C4-2B (cell line): ENCODE measurements around the gene SRM.
"Not testable (repeated sequence)": the region's sequence is repeated elsewhere in the genome, so short reads cannot be mapped to it uniquely, and the experiment has no call there.

Experiments used
- H3K27ac ChIP-seq: fragments of 450-650 bp; 2 replicates; pipeline ENCODE4 v1.5.1; 2017
- CTCF ChIP-seq: fragments of 450-650 bp; conservative IDR thresholded peaks from 2 replicates; pipeline ENCODE4 v1.5.1; 2017; ENCODE audit warnings: mild to moderate bottlenecking
- ZFX ChIP-seq: fragments of 450-650 bp; IDR thresholded peaks from 2 replicates; pipeline ENCODE4 v1.6.1; 2017

Gene SRM

GRCh38 chr1:11099310-11100148 is 39.7 kb upstream of the SRM start, which contains the start of gene EXOSC10:
Gene EXOSC10, minus strand, starts transcription at chr1:11099869. Its CDS starts 38 bp downstream, at chr1:11099831.
- TF ChIP-seq ZFX = peak; percentile 96
- no peak for TF ChIP-seq CTCF
- H3K27ac ChIP-seq = peak within 1 kb of the TSS; percentile 92

- peak overlapping the region; percentile 92 for H3K27ac ChIP-seq
- TF ChIP-seq ZFX (no peak), CTCF (no peak)
Measured at GRCh38 chr1:11098931-11099309, 39.1 kb upstream of the SRM start.

GRCh38 chr1:11083784-11084183 is 24.0 kb upstream of the SRM start:
- not testable (repeated sequence) for H3K27ac ChIP-seq

GRCh38 chr1:11080931-11081330 is 21.1 kb upstream of the SRM start:
- no peak overlapping the region for H3K27ac ChIP-seq
- TF ChIP-seq CTCF (no peak), ZFX (no peak)

GRCh38 chr1:11078631-11079030 is 18.8 kb upstream of the SRM start:
- H3K27ac ChIP-seq = no peak overlapping the region
- TF ChIP-seq CTCF = no peak
- TF ChIP-seq ZFX = no peak

GRCh38 chr1:11073398-11073797 is 13.6 kb upstream of the SRM start:
- H3K27ac ChIP-seq = peak overlapping the region; percentile 61

GRCh38 chr1:11072216-11072917 is 12.5 kb upstream of the SRM start:
- H3K27ac ChIP-seq = peak overlapping the region; percentile 61

More at GRCh38 chr1:11072216-11072917, 12.5 kb upstream of the SRM start:
- TF ChIP-seq ZFX (no peak), CTCF (no peak)
